GM12878 (cell line): ENCODE measurements around the gene PRDM1. TPM values are rescaled to one million over a fixed set of nuclear protein-coding genes. Genes with fewer than 3 reads are reported as not detected.

ENCODE experiments used
- ATAC-seq: fragments of 200-7000 bp; cut with Tn5 transposase; 3 replicates; pipeline ENCODE4 v1.9.1; 2020; ENCODE audit warnings: mild to moderate bottlenecking, moderate library complexity
- BruUV-seq: library from RNA; stranded (reverse); fragments of 400-500 nt; replicated peaks from 2 replicates; lab custom pipeline; 2021; lab: Mats Ljungman, UMichigan
- CTCF ChIA-PET: fragments of 300-600 bp; sonication (Branson Sonifier 250); formaldehyde crosslinking; extraction: SDS; loops from one replicate; lab custom pipeline; 2021; ENCODE audit warnings: inconsistent platforms; lab: Yijun Ruan, JAX
- POLR2A ChIA-PET: fragments of 350-600 bp; formaldehyde crosslinking; extraction: SDS; loops from one replicate; lab custom pipeline; 2021; ENCODE audit warnings: inconsistent platforms; lab: Charles Lee
- RAD21 ChIA-PET: fragments of 300-600 bp; sonication (Branson Sonifier 250); formaldehyde crosslinking; loops from one replicate; lab custom pipeline; 2023; ENCODE audit warnings: antibody characterized with exemption; ENCODE audit not compliant: unreplicated experiment; lab: Charles Lee
- SMC1A ChIA-PET: fragments of 300-600 bp; sonication (Branson Sonifier 250); formaldehyde crosslinking; loops from one replicate; lab custom pipeline; 2023; ENCODE audit not compliant: unreplicated experiment, uncharacterized antibody; lab: Charles Lee
- DNase-seq: peaks from one replicate; pipeline ENCODE4 v3.0.0-alpha.2; 2011; ENCODE audit warnings: low read depth, low spot score
- FAIRE-seq: peaks from 3 replicates; lab custom pipeline; 2011; peaks lifted over from hg19 to GRCh38; lab: Jason Lieb, UNC
- H2AFZ ChIP-seq: 2 replicates; pipeline ENCODE4 v1.6.0; 2011; ENCODE audit warnings: low read depth, low read length, control low read depth; ENCODE audit not compliant: control insufficient read depth
- H3K27ac ChIP-seq: 2 replicates; pipeline ENCODE4 v1.5.1; 2011; ENCODE audit warnings: control low read depth; ENCODE audit not compliant: control insufficient read depth, insufficient read depth
- H3K27me3 ChIP-seq, 2 experiments: replicated peaks in 1 of 2; 2 replicates each; pipeline versions ENCODE4 v1.6.0 to v1.6.1; 2011; ENCODE audit warnings: low read length in 1 of 2; ENCODE audit not compliant: control insufficient read depth in 2 of 2, insufficient read depth in 2 of 2
- H3K36me3 ChIP-seq, 2 experiments: 2 replicates each; pipeline ENCODE4 v1.5.1; 2011; ENCODE audit warnings: low read length in 1 of 2; ENCODE audit not compliant: control insufficient read depth in 2 of 2, insufficient read depth in 2 of 2
- H3K4me1 ChIP-seq: 2 replicates; pipeline ENCODE4 v1.6.1; 2011; ENCODE audit warnings: mild to moderate bottlenecking, low read length, moderate library complexity, mixed read lengths; ENCODE audit not compliant: control insufficient read depth, insufficient read depth
- H3K4me2 ChIP-seq: 2 replicates; pipeline ENCODE4 v1.6.0; 2011; ENCODE audit warnings: control low read depth; ENCODE audit not compliant: control insufficient read depth, insufficient read depth
- H3K4me3 ChIP-seq: fragments of 200-600 bp; sonication (generic); 2 replicates; pipeline ENCODE4 v1.5.1; 2016
- H3K79me2 ChIP-seq: 2 replicates; pipeline ENCODE4 v1.6.0; 2011; ENCODE audit warnings: low read length; ENCODE audit not compliant: control insufficient read depth, insufficient read depth
- H3K9ac ChIP-seq: 2 replicates; pipeline ENCODE4 v1.8.0; 2011; ENCODE audit warnings: low read length, control low read depth, mixed read lengths; ENCODE audit not compliant: control insufficient read depth, insufficient read depth
- H3K9me3 ChIP-seq: replicated peaks from 3 replicates; pipeline ENCODE4 v1.5.1; 2011; ENCODE audit warnings: mild to moderate bottlenecking, low read length; ENCODE audit not compliant: control insufficient read depth, insufficient read depth
- H4K20me1 ChIP-seq: 2 replicates; pipeline ENCODE4 v1.6.0; 2011; ENCODE audit not compliant: control insufficient read depth, insufficient read depth
- DPF2 ChIP-seq: fragments of 450-650 bp; IDR thresholded peaks from 2 replicates; pipeline ENCODE4 v1.6.1; 2017; ENCODE audit warnings: mild to moderate bottlenecking
- FOXM1 ChIP-seq: IDR thresholded peaks from 2 replicates; pipeline ENCODE4 v1.6.1; 2012; ENCODE audit warnings: low read depth, mild to moderate bottlenecking, inconsistent platforms, low read length, moderate library complexity
- KAT2A ChIP-seq: conservative IDR thresholded peaks from 2 replicates; pipeline ENCODE4 v1.6.1; 2011; ENCODE audit warnings: low read depth, low read length; ENCODE audit not compliant: control insufficient read depth
- KDM1A ChIP-seq: fragments of 200-600 bp; sonication (generic); IDR thresholded peaks from 2 replicates; pipeline ENCODE4 v1.6.1; 2016; ENCODE audit warnings: borderline replicate concordance
- LARP7 ChIP-seq: fragments of 450-650 bp; IDR thresholded peaks from 2 replicates; pipeline ENCODE4 v1.6.1; 2017; ENCODE audit warnings: mild to moderate bottlenecking
- MTA2 ChIP-seq: fragments of 450-650 bp; IDR thresholded peaks from 2 replicates; pipeline ENCODE4 v1.6.1; 2016; ENCODE audit warnings: low read depth, mild to moderate bottlenecking, moderate library complexity
- MYB ChIP-seq: fragments of 150-350 bp; IDR thresholded peaks from 2 replicates; pipeline ENCODE4 v1.6.1; 2014; ENCODE audit warnings: mild to moderate bottlenecking, low read depth, low read length, borderline replicate concordance
- PML ChIP-seq: IDR thresholded peaks from 2 replicates; pipeline ENCODE4 v1.6.1; 2012; ENCODE audit warnings: low read length, inconsistent platforms
- RCOR1 ChIP-seq: conservative IDR thresholded peaks from 2 replicates; pipeline ENCODE4 v1.6.1; 2012; ENCODE audit warnings: low read depth, low read length, improper control_type of control experiment
- TCF12 ChIP-seq: IDR thresholded peaks from 2 replicates; pipeline ENCODE4 v1.6.1; 2011; ENCODE audit warnings: low read depth, mild to moderate bottlenecking, low read length
- WRNIP1 ChIP-seq: IDR thresholded peaks from 2 replicates; pipeline ENCODE4 v1.6.1; 2011; ENCODE audit warnings: low read depth, low read length, improper control_type of control experiment, borderline replicate concordance
- ZSCAN29 ChIP-seq: fragments of 450-650 bp; IDR thresholded peaks from 2 replicates; pipeline ENCODE4 v1.6.1; 2017; ENCODE audit warnings: mild to moderate bottlenecking, moderate library complexity
- ZZZ3 ChIP-seq: IDR thresholded peaks from 2 replicates; pipeline ENCODE4 v1.6.1; 2011; ENCODE audit warnings: low read depth; ENCODE audit not compliant: control insufficient read depth, insufficient read length
- WGBS: methylation state at CpG from one replicate; pipeline ENCODE4 v1.1.6; 2016; ENCODE audit warnings: low lambda C conversion rate; ENCODE audit not compliant: insufficient replicate concordance, insufficient coverage; ENCODE audit errors: missing lambda C conversion rate; 5-methylcytosine and 5-hydroxymethylcytosine counted together
- in situ Hi-C: fragments of 300-500 bp; cut with MboI; formaldehyde crosslinking; loops from 9 replicates; pipeline ENCODE4 v1.14.3; 2018; ENCODE audit warnings: mixed read lengths
- intact Hi-C: fragments of 100-400 bp; cut with micrococcal nuclease; formaldehyde crosslinking; loops from one replicate; pipeline ENCODE4 v1.14.2; 2022; ENCODE audit not compliant: unreplicated experiment
- polyA plus RNA-seq, 11 experiments: library from polyadenylated mRNA; depleted of rRNA in 4 of 11; unstranded in 6 of 11; stranded (reverse) in 5 of 11; fragments of >200 nt; fragmentation: Nextera tagmentation in 4 of 11; fragmentation: Illumina TruSeq in 1 of 11; extraction: Ambion mirVana in 4 of 11; extraction: Trizol in 1 of 11; gene quantifications; 1 replicate in 1 of 11; 2 replicates in 10 of 11; pipeline versions ENCODE4 v1.2.1 to v1.2.3, GENCODE V29; 2011 to 2016; ENCODE audit warnings: inconsistent platforms in 2 of 11, missing spikeins in 2 of 11, low read depth in 1 of 11
- total RNA-seq, 4 experiments: library from RNA; depleted of rRNA in 3 of 4; stranded (reverse); fragments of >200 nt in 3 of 4; fragmentation: Illumina TruSeq in 1 of 4; extraction: Trizol in 1 of 4; gene quantifications; 2 replicates each; pipeline versions ENCODE4 v1.2.1 to v1.2.3, GENCODE V29; 2013 to 2021
- TF ChIP-seq, protein P1 (sequence below): IDR thresholded peaks from 2 replicates; pipeline ENCODE4 v1.6.1; 2012; ENCODE audit warnings: low read length, inconsistent platforms

PRDM1 gene
- total and polyA plus RNA-seq, 10 of the 15 experiments (the other 5 are each of a cell fraction or from before 2014, with no cell fraction given) = 1.9 to 15.8 (median 4.1) TPM

DNA sequence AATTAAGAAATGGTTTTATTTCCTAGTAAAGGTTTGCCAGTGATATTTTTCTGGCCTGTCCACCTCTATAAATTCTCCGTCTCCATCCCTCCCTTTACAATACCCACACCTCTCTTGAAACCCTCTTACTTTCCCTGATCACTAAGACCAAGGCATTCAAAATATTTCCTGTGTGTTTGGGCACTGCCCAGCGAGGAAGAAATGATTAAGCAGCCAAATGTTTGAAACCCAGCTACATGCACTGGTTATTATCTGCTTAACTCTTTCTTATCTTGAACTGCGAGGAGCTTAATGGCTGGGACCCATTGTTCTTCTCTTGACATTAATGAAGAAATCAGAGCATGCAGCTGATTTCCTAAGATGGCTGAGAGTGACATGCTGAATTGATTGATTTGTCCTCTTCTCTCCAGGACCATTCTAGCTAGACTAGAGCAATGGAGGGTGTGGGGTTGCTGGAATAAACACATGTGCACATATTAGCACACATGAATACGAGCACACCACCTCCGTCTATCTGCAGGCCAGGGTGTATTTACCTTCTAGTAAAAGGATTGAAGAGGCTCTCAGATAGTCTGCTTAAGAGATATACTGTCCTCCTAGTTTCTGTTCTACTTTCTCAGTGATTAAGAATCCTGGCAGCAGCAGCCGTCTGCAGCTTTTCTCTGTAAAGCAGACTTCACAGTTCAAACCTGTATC is 46.1 kb upstream of the PRDM1 start:
- POLR2A ChIA-PET = no interaction called here
- TF ChIP-seq TCF12 (no peak), DPF2 (no peak), RCOR1 (no peak), LARP7 (no peak), PML (no peak), ZZZ3 (no peak), MTA2 (no peak), ZSCAN29 (no peak), KDM1A (no peak), KAT2A (no peak), WRNIP1 (no peak), FOXM1 (no peak), MYB (no peak)
- TF ChIP-seq, protein P1, sequence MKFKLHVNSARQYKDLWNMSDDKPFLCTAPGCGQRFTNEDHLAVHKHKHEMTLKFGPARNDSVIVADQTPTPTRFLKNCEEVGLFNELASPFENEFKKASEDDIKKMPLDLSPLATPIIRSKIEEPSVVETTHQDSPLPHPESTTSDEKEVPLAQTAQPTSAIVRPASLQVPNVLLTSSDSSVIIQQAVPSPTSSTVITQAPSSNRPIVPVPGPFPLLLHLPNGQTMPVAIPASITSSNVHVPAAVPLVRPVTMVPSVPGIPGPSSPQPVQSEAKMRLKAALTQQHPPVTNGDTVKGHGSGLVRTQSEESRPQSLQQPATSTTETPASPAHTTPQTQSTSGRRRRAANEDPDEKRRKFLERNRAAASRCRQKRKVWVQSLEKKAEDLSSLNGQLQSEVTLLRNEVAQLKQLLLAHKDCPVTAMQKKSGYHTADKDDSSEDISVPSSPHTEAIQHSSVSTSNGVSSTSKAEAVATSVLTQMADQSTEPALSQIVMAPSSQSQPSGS = no peak
- no peaks in the 10 kb centered on the region for H3K79me2 ChIP-seq
- 47% methylated on average over 6 of the region's 6 CpGs for WGBS
- ATAC-seq (no peak), FAIRE-seq (no peak), DNase-seq (no peak)
- no TSS peak for BruUV-seq
- H3K9me3 ChIP-seq = no peaks in the 10 kb centered on the region; the same call in 1 of the 3 replicates
- H3K27ac ChIP-seq = no peak overlapping the region
- no peaks in the 10 kb centered on the region for H3K36me3 ChIP-seq
- CTCF ChIA-PET = no interaction called here
- no peaks in the 10 kb centered on the region for H3K4me1 ChIP-seq
- peaks cover 0 to 4% of the 10 kb centered on the region in 2 experiments; a peak in 1 of 4 replicates for H3K27me3 ChIP-seq
- intact Hi-C loops (no loop called here), in situ Hi-C loops (no loop called here)
- SMC1A ChIA-PET = interaction anchor here (0.8 to 1.6 kb wide), 8 partner anchors 13 to 557 kb away, joined by 3 to 4 read pairs (median 3); no protein-coding TSS in a partner anchor
- no peak overlapping the region for H3K4me2 ChIP-seq
- H2AFZ ChIP-seq = no peak overlapping the region
- H3K9ac ChIP-seq = no peak overlapping the region
- RAD21 ChIA-PET = interaction anchor here (1.5 kb wide), 1 partner anchor 46 kb away, joined by 3 read pairs; the partner anchor contains the start of gene PRDM1
- H3K4me3 ChIP-seq = no peak overlapping the region
- H4K20me1 ChIP-seq = no peaks in the 10 kb centered on the region
